NCI-H187 treated with DMSO at 0.1 percent for 48 hours (cell line): ENCODE measurements around the gene UTY.
"Not testable (repeated sequence)": the region's sequence is repeated elsewhere in the genome, so short reads cannot be mapped to it uniquely, and the experiment has no call there.

ENCODE experiments used
- DNase-seq: peaks from one replicate; lab custom pipeline; 2025; lab: John Stamatoyannopoulos, UW

The UTY gene

DNA sequence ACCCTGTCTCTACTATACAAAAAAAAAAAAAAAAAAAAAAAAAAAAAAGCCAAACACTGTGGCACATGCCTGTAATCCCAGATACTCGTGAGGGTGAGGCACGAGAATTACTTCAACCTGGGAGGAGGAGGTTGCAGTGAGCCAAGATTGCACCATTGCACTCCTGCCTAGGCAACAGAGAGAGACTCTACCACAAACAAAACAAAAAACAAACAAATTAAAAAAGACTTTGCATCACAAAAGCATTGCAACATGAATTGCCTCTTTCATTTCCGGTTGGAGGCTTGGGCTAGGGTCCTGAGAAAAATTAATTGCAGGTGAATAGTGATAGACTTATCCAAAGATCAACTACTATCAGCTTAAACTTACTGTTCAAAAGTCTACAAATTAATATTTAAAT is 180.4 kb downstream of the UTY start:
- no peak for DNase-seq

DNA sequence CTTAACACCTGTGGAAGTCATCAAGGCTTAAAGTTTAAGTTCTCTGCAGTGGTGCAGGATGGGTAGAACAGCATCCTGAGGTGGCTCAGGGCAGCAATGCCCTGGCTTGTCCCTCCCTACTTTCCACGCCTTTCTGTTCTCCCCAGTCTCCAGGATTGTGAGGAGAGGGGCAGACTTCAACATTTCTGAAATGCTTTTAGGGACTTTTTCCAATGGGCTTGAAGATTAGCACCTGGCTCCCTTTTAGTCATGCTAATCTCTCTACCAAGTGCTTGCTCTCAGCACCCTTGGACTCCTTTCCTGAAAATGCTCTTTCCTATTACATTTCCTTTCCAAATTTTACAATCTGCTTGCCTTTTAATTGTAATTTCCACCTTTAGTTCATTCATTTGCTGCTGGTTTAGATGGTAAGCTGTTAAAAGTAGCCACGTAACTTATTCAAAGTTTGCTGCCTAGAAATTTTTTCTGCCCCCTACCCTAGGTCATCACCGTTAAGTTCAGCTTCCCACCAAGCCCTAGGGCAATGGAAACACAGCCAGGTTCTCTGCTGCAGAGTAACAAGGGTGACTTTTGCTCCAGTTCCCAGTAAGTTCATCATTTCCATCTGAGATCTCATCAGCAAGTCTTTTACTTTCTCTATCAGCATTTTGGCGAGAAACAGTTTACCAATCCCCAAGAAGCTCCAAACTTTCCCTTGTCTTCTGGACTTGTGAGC is 183.5 kb downstream of the UTY start:
- DNase-seq: no peak

- DNase-seq: no peak
Measured at GRCh38 chrY:13295026-13295425, 184.8 kb downstream of the UTY start.

DNA sequence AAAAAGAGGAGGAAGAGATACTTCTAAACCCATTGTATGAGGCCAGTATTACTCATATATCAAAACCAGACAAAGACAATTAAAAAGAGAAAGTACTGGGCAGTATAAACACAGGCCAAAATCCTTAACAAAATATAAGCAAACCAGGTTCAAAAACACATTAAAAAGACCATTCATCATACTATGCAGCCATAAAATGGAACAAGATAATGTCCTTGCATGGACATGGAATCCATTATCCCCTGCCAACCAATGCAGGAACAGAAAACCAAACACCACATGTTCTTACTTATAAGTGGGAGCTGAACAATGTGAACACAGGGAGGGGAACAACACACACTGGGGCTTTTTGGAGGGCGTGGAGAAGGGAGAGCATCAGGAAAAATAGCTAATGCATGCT is 188.6 kb downstream of the UTY start:
- DNase-seq: no peak

GRCh38 chrY:13282151-13283054 is 197.4 kb downstream of the UTY start:
- not testable (repeated sequence) for DNase-seq

GRCh38 chrY:13279561-13279960 is 200.3 kb downstream of the UTY start:
- no peak for DNase-seq

DNA sequence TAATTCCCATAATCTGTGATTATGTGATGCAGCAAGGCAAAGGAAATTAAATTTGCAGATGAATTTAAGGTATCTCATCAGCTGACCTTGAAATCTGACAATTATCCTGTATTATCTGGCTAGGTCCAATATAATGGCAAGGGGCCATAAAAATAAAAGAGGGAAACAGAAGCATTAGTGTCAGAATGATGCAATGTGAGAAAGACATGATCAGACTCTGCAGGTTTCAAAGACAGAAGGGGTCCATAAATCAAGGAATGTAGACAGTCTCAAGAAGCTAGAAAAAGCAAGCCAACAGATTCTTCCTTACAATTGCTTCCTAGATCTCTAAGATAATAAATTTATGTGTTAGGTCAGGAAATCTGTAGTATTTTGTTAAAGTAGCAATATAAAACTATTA is 208.1 kb downstream of the UTY start:
- no peak for DNase-seq

DNA sequence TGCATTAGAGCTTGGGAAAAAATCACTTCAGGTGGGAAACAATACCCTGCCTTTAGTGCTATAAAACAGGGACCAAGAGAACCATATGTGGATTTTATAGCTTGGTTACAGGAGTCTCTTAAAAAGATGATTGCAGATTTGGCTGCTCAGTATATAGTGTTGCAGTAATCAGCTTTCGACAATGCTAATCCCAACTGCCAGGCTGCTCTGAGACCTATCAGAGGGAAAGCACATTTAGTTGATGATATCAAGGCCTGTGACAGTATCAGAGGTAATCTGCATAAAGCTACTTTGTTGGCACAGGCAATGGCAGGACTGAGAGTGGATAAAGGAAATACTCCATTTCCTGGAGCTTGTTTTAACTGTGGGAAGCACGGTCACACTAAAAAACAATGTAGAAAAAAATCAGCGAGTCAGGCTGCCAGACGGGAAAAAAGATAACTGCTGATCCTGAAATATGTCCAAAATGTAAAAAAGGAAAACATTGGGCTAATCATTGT is 225.8 kb downstream of the UTY start:
- DNase-seq: not testable (repeated sequence)

DNA sequence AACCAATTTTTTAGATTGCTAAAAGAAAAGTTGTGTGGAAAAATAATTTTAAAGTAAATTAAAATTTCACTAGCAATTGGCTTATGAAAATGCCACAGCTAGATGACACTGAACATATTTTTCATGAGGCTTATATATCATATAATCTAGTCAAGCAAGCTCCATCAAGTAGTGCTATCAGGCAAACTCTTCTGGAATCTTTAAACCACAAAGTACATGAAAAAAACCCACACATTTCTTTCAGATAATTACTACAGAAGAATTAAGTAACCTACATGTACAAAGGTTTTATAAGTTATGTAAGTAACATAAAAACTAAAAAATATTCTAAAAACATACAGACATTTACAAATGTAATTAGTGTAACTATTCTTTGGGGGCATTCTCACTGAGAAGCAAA is 229.4 kb downstream of the UTY start:
- no peak for DNase-seq

- no peak for DNase-seq
Measured at GRCh38 chrY:13243716-13244115, 236.1 kb downstream of the UTY start.

DNA sequence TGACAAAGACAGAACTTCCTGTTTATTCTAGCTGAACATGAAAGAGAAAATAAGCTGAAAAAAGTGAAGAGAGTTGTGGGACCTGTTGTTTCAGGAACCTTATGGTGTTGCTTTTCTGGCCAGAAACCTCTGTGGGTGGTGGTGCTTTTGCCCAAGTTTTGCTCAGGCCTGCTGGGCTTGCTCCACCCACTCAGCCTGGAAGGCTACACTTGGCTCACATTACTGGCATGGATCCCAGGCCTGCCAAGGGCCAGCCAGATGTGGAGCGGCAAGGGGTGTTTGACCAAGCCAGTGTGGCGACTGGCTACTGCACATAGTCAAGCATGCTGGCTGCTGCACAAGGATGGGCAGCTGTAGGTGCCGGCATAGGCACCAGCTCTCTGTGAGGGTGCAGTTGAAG is 245.9 kb downstream of the UTY start:
- DNase-seq: no peak

- no peak for DNase-seq
Measured at GRCh38 chrY:13233118-13233517, 246.7 kb downstream of the UTY start.

- no peak for DNase-seq
Measured at GRCh38 chrY:13227354-13227953, 252.4 kb downstream of the UTY start.

GRCh38 chrY:13210961-13211646 is 268.7 kb downstream of the UTY start:
- no peak for DNase-seq

DNA sequence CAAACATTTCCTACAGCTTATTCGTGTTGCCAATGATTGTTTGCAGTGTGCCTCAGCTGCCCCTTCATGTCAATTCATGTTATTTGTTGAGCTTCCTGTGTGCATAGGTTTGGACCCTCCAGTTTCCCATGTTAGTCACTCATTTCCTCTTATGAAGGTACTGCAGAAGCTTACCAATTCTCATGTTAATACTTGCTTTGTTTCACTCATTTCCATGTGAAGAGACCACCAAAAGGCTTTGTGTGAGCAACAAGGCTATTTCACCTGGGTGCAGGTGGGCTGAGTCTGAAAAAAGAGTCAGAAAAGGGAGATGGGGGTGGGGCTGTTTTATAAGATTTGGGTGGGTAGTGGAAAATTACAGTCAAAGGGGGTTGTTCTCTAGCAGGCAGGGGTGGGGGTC is 274.6 kb downstream of the UTY start:
- no peak for DNase-seq
